HFFc6 (cell line): ENCODE measurements around the gene PTPRM. TPM values are rescaled to one million over a fixed set of nuclear protein-coding genes. Genes with fewer than 3 reads are reported as not detected.

Experiments
- DNase-seq: peaks from one replicate; pipeline ENCODE4 v3.0.0-alpha.2; 2018
- H3K27ac Mint-ChIP-seq: 2 replicates; pipeline ENCODE4 v1.8.0; 2020; ENCODE audit warnings: mild to moderate bottlenecking, mixed read lengths
- H3K27me3 Mint-ChIP-seq: 2 replicates; pipeline ENCODE4 v1.8.0; 2021; ENCODE audit warnings: mild to moderate bottlenecking, moderate library complexity, mixed read lengths; ENCODE audit not compliant: insufficient read depth
- H3K36me3 Mint-ChIP-seq: 2 replicates; pipeline ENCODE4 v1.8.0; 2021; ENCODE audit warnings: low read depth, mixed read lengths
- H3K4me1 Mint-ChIP-seq: 2 replicates; pipeline ENCODE4 v1.8.0; 2020; ENCODE audit warnings: low read depth, mixed read lengths
- H3K4me3 Mint-ChIP-seq: 2 replicates; pipeline ENCODE4 v1.8.0; 2020; ENCODE audit warnings: mild to moderate bottlenecking, moderate library complexity, mixed read lengths
- H3K9me3 Mint-ChIP-seq: 2 replicates; pipeline ENCODE4 v1.8.0; 2020; ENCODE audit warnings: mild to moderate bottlenecking, mixed read lengths
- total RNA-seq, 6 experiments: library from RNA; stranded (reverse); fragmentation: NEBNext Ultra II Directional; extraction: Animal tissue kit (Norgen Biotek cat#: 25700); gene quantifications; 2 replicates in 1 of 6; 3 replicates in 5 of 6; pipeline ENCODE4 v1.2.3, GENCODE V29; 2021
- TF ChIP-seq, protein P1 (sequence below): fragments of 200-600 bp; sonication (generic); IDR thresholded peaks from 2 replicates; pipeline ENCODE4 v1.5.0; 2021; ENCODE audit warnings: antibody characterized with exemption, mild to moderate bottlenecking

PTPRM gene
- total RNA-seq, 6 experiments from 2014 or later: 39.4 to 49.8 (median 43.8) TPM

DNA sequence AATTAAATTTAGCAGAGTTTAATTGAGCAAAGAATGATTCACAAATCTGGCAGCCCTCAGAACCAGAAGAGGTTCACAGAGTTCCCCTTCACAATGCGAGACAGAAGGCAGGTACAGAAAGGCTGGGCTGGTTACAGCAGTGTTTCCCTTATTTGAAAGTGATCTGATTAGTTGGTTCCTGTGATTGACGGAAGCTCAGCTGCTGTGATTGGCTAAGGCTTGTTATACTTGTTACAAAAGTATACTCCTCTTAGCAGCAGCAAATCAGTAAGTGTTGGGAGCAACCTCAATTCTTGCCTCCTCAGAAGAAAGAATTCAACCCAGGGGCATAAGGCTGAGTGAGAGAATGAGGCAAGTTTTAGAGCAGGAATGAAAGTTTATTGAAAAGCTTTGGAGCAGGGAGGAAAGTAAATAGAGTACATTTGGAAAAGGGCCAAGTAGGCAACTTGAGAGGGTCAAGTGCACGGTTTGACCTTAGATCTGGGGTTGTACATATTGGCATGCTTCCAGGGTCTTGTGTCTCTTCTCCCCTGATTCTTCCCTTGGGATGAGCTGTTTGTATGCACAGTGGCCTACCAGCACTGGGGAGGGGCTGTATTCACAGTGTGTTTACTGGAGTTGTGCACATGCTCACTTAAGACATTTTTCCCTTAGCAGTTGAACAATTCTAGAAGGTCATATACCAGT lies 610.4 kb downstream of the PTPRM start:
- no peak for DNase-seq
- 0 out of 2 replicates have a peak, but pooled peaks cover 5% of the 10 kb centered on the region for H3K36me3 Mint-ChIP-seq
- H3K27ac Mint-ChIP-seq: no peak overlapping the region

GRCh38 chr18:8186413-8186812 lies 619.3 kb downstream of the PTPRM start:
- DNase-seq: no peak
- peaks cover 2% of the 10 kb centered on the region; the same call in 1 of the 2 replicates for H3K27me3 Mint-ChIP-seq

More for the DNA sequence above, 610.4 kb downstream of the PTPRM start:
- TF ChIP-seq, protein P1, sequence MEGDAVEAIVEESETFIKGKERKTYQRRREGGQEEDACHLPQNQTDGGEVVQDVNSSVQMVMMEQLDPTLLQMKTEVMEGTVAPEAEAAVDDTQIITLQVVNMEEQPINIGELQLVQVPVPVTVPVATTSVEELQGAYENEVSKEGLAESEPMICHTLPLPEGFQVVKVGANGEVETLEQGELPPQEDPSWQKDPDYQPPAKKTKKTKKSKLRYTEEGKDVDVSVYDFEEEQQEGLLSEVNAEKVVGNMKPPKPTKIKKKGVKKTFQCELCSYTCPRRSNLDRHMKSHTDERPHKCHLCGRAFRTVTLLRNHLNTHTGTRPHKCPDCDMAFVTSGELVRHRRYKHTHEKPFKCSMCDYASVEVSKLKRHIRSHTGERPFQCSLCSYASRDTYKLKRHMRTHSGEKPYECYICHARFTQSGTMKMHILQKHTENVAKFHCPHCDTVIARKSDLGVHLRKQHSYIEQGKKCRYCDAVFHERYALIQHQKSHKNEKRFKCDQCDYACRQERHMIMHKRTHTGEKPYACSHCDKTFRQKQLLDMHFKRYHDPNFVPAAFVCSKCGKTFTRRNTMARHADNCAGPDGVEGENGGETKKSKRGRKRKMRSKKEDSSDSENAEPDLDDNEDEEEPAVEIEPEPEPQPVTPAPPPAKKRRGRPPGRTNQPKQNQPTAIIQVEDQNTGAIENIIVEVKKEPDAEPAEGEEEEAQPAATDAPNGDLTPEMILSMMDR: no peak
- no peaks in the 10 kb centered on the region for H3K9me3 Mint-ChIP-seq
- no peaks in the 10 kb centered on the region; the same call in 1 of the 2 replicates for H3K27me3 Mint-ChIP-seq
- peaks cover 24% of the 10 kb centered on the region for H3K4me1 Mint-ChIP-seq
- no peak overlapping the region for H3K4me3 Mint-ChIP-seq

DNA sequence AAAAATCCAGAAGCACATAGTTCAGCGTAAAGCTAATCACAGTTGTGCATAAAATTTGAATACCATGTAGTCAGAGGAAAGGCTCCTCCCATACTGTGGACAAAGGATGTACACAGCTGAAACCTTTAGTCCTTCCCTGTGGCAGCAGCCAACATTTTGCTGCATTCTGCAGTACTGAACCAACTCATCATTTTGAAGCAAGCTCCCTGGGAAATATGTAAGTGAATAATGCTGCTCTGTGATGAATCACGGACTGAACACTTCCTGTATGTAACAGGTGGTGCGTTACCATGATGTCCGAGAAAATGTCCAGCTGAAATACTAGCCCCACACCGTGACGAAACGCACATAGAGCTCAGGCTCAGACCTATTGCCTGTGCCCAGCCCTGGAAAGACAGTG lies 621.1 kb downstream of the PTPRM start:
- H3K4me1 Mint-ChIP-seq: peaks cover 15% of the 10 kb centered on the region
- peaks cover 2% of the 10 kb centered on the region; the same call in 1 of the 2 replicates for H3K27me3 Mint-ChIP-seq
- no peak overlapping the region for H3K4me3 Mint-ChIP-seq
- H3K9me3 Mint-ChIP-seq: no peaks in the 10 kb centered on the region
- DNase-seq: no peak
- H3K27ac Mint-ChIP-seq: no peak overlapping the region
- TF ChIP-seq, protein P1: no peak
- no peaks in the 10 kb centered on the region for H3K36me3 Mint-ChIP-seq

More at GRCh38 chr18:8186413-8186812, 619.3 kb downstream of the PTPRM start:
- Mint-ChIP-seq H3K4me1 (peaks cover 15% of the 10 kb centered on the region), H3K9me3 (no peaks in the 10 kb centered on the region), H3K4me3 (no peak overlapping the region), H3K27ac (no peak overlapping the region), H3K36me3 (no peaks in the 10 kb centered on the region)
- TF ChIP-seq, protein P1: no peak

DNA sequence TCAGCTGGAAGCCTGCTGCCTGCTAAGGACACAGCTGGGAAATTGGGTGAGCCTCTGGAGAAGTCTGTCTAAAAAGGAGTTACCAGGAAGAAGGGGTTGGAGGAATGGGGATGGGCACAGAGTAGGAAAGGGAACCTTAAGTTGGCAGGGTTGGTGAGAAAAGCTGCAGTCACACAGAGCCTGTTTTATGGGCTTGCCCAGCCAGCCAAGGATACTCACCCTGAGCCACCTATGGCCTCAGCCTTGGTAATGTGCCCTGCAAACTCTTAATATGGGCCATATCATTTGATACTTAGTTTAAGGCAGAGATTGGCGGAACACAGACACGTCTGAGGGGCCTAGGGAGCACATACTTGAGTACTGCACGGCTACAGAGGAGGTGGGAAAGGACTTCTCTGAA lies 623.9 kb downstream of the PTPRM start:
- TF ChIP-seq, protein P1: no peak

DNA sequence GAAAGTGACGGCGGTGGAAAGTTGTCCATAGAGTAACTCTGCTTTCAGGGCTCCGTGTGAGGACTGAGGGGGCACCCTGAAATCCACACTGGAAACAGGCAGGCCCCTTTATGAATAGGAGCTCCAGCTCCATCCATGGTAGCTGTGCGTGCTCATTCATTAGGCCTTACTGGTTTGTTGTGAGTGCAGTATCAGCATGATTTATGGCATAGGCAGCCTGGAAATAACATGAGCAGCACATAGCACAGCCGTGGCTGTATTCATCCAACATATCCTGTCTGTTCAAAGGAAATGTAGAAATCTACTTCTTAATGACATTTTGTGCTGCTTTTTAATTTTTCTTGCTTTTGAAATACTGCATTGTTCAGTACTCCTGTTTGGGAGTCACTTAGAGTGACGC lies 627.3 kb downstream of the PTPRM start:
- TF ChIP-seq, protein P1: no peak
- no peaks in the 10 kb centered on the region; the same call in 1 of the 2 replicates for H3K4me1 Mint-ChIP-seq
- no peaks in the 10 kb centered on the region for H3K9me3 Mint-ChIP-seq
- H3K27ac Mint-ChIP-seq: no peak overlapping the region
- no peak for DNase-seq
- H3K27me3 Mint-ChIP-seq: no peaks in the 10 kb centered on the region; the same call in 1 of the 2 replicates
- H3K4me3 Mint-ChIP-seq: no peak overlapping the region
- H3K36me3 Mint-ChIP-seq: no peaks in the 10 kb centered on the region

More for the DNA sequence above, 623.9 kb downstream of the PTPRM start:
- no peak overlapping the region for H3K4me3 Mint-ChIP-seq
- DNase-seq: no peak
- H3K27me3 Mint-ChIP-seq: no peaks in the 10 kb centered on the region; the same call in 1 of the 2 replicates
- no peaks in the 10 kb centered on the region for H3K36me3 Mint-ChIP-seq
- peaks cover 15% of the 10 kb centered on the region for H3K4me1 Mint-ChIP-seq
- H3K9me3 Mint-ChIP-seq: no peaks in the 10 kb centered on the region
- H3K27ac Mint-ChIP-seq: no peak overlapping the region
